ENCODE measurements around the gene CCDC179.

CCDC179 gene

DNA sequence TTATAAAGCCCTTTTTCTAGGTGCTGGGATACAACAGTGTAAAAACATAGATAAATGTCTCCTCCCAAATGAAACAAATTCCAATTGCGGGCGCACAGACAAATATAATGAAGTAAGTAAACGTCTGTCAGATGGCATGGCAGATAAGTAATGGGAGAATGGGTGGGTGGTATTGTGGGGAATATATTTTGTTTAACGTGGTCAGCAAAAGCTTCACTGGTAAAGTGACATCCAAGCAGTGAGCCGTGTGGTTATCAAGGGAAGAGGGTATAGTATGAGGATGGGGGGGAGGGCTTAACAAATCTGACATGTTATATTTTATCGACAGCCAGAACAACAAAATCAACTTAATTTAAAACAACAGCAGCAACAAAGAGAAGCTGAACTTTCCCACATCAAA, 31.9 kb downstream of the CCDC179 start:
- POLR2A ChIA-PET: interaction anchor here (0.8 kb wide), 1 partner anchor 19 kb away, joined by 6 read pairs; no protein-coding TSS in a partner anchor
- TF ChIP-seq, protein P1, sequence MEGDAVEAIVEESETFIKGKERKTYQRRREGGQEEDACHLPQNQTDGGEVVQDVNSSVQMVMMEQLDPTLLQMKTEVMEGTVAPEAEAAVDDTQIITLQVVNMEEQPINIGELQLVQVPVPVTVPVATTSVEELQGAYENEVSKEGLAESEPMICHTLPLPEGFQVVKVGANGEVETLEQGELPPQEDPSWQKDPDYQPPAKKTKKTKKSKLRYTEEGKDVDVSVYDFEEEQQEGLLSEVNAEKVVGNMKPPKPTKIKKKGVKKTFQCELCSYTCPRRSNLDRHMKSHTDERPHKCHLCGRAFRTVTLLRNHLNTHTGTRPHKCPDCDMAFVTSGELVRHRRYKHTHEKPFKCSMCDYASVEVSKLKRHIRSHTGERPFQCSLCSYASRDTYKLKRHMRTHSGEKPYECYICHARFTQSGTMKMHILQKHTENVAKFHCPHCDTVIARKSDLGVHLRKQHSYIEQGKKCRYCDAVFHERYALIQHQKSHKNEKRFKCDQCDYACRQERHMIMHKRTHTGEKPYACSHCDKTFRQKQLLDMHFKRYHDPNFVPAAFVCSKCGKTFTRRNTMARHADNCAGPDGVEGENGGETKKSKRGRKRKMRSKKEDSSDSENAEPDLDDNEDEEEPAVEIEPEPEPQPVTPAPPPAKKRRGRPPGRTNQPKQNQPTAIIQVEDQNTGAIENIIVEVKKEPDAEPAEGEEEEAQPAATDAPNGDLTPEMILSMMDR (IDR thresholded peaks at IDR 0.05; ENCODE audit: control extremely low read depth, extremely low read depth, low read depth, missing control alignments): no peak
- CTCF ChIA-PET: interaction anchor here (0.8 to 3.2 kb wide), 13 partner anchors 8 to 491 kb away, joined by 3 to 26 read pairs (median 11); partner anchors contain the start of genes CCDC179 and FANCF
- DNase-seq (ENCODE audit: extremely low spot score): no peak

DNA sequence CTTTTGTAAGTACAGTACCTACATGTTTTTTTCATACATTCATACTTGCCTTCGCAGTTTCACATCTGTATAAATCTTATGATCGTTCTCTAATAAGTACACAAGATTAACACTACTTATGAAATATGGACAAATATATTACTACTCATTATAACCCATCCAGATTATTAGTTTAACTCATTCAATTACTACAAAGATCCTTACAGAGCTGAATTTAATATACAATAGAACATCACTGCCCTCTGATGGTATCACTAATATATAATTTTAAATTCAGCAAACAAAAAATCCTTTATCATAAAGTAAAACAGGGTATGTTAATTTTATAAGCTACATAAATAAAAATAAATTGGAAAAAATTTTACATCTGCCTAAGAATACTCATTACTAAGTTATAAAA, 38.1 kb downstream of the CCDC179 start:
- CTCF ChIA-PET: interaction anchor here (0.9 to 2.0 kb wide), 3 partner anchors 14 to 35 kb away, joined by 3 to 10 read pairs (median 7); no protein-coding TSS in a partner anchor
- POLR2A ChIA-PET: no interaction called here
- DNase-seq (ENCODE audit: extremely low spot score): no peak
- TF ChIP-seq, protein P1 (IDR thresholded peaks at IDR 0.05; ENCODE audit: control extremely low read depth, extremely low read depth, low read depth, missing control alignments): no peak

DNA sequence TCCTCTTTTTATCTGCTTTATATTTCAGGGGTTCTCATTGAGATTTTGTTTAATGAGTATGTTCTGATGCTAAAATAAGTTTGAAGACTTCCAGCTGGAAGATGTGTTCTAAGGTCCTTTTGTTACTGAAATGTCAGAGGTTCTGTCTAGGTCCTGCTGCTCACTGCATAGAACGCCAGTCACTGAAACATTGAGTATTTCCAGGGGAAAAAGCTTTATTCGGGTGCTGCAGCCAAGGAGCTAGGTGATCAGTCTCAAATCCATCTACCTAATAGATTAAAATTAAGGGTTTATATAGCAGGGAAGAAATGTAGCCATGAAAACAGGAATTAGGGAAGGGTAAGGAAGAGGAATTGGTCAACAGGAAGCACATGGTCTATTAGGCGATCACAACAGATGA, 50.4 kb downstream of the CCDC179 start:
- ChIA-PET CTCF (interaction anchor here (0.9 to 5.6 kb wide), 5 partner anchors 10 to 110 kb away, joined by 3 to 26 read pairs (median 3); partner anchors contain the start of gene SVIP), POLR2A (no interaction called here)
- no peak for DNase-seq (ENCODE audit: extremely low spot score)
- TF ChIP-seq, protein P1 (IDR thresholded peaks at IDR 0.05; ENCODE audit: control extremely low read depth, extremely low read depth, low read depth, missing control alignments): no peak

DNA sequence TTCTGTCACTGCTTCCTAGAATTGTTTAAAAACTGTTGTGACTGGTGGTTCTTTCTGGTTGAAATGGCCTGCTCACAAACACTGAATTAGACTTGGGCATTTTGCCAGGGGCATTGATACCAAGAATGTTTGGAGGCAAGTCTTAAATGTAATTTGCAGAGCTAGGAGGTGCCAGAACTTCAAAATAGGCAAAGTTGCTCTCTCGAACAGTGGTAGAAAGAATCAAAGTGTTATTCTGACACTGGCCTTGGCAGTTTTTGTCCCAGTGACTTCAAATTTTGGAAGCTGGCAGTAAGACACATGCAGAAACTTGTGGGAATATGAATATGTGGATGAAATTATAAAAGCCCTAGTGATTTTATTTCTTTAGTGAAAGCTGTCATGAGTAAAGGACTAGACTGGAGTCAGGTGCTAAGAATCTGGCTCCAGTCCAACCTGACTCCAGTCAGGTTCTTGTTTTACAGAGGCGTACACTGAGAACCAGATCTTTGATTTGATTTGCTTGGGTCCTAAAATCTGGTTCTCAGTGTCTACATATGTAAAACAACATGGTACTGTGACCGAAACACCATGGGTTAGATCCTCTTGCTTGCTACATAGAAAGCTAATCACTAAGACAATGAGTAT, 51.6 kb downstream of the CCDC179 start:
- no peak for DNase-seq (ENCODE audit: extremely low spot score)
- POLR2A ChIA-PET: interaction anchor here (0.8 kb wide), 1 partner anchor 20 kb away, joined by 6 read pairs; no protein-coding TSS in a partner anchor
- TF ChIP-seq, protein P1 (IDR thresholded peaks at IDR 0.05; ENCODE audit: control extremely low read depth, extremely low read depth, low read depth, missing control alignments): no peak
- CTCF ChIA-PET: interaction anchor here (2.8 to 5.6 kb wide), 3 partner anchors 14 to 21 kb away, joined by 7 to 26 read pairs (median 22); partner anchors contain the start of gene SVIP

DNA sequence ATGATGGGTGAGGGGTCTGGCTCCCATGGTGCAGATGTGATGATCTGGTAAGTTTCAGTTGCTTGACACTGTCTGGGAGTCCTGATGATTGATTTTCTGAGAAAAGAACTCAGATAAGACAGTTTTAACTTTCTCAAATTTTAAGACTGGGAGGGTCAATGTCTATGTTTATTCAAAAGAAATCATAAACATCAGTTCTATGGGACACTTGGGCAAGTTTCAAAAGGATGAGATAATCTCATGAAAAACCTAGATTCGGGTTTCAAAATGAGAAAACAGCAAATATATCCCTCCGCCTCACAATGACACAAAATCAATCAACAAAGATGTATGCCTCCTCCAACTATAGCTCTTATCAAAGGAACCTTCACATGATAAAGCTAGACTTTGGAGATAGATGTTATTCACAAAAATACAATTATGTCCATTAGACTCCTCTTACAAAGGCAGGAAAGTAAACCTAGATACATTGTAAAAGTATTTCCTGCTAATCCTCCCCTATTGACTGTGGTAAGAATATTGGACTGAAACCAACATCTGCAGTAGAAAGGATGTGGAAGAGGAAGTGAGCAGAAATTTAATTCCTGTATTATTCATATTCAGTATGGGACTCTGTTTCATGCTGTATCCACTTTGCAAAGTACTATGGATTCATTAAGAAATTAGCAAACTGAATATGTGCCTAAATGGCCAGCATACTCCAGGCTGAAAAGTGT, 52.3 kb downstream of the CCDC179 start:
- ChIA-PET CTCF (interaction anchor here (1.0 to 5.6 kb wide), 4 partner anchors 15 to 29 kb away, joined by 3 to 26 read pairs (median 14); partner anchors contain the start of gene SVIP), POLR2A (no interaction called here)
- TF ChIP-seq, protein P1 (IDR thresholded peaks at IDR 0.05; ENCODE audit: control extremely low read depth, extremely low read depth, low read depth, missing control alignments): no peak
- DNase-seq (ENCODE audit: extremely low spot score): peak; percentile 14

DNA sequence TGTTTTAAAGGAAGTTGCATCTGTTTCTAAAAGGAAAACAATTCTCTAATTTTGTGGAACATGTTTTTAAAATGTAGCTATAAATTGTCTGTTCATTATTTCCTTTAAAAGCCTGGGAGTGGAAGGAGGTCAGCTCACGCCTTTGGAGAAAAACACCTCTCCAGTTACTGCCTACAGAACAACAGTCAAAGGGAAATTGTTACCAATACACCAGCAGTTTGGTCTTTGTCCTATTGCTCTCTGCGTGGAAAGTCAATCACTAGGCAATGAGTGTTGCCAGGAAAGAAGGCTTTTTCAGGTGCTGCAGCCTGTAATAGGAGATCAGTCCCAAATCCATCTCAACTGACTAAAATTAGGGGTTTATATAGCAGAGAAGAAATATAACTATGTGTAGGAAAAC, 52.9 kb downstream of the CCDC179 start:
- no peak for DNase-seq (ENCODE audit: extremely low spot score)
- ChIA-PET POLR2A (no interaction called here), CTCF (interaction anchor here (1.0 to 5.6 kb wide), 4 partner anchors 15 to 30 kb away, joined by 3 to 26 read pairs (median 14); partner anchors contain the start of gene SVIP)
- TF ChIP-seq, protein P1 (IDR thresholded peaks at IDR 0.05; ENCODE audit: control extremely low read depth, extremely low read depth, low read depth, missing control alignments): no peak
